Measurements from ENCODE around the gene FAM107B.

FAM107B gene

GRCh38 chr10:14667280-14667679 lies 107.4 kb downstream of the FAM107B start:
- Histone ChIP-seq H3K4me3 (ENCODE audit: low read depth, low read length) (no peak overlapping the region), H3K9me3 (ENCODE audit: control insufficient read depth, insufficient read depth, low read depth, low read length) (no peaks in the 10 kb centered on the region), H3K36me3 (ENCODE audit: control insufficient read depth in 2 of 2, insufficient read depth in 1 of 2, low read length in 2 of 2) (no peaks in the 10 kb centered on the region), H3K4me1 (ENCODE audit: control insufficient read depth, insufficient read depth, low read length) (0 out of 2 replicates have a peak, but pooled peaks cover 3% of the 10 kb centered on the region), H3K27ac (ENCODE audit: extremely low read depth, low read depth, low read length) (no peak overlapping the region)
- CTCF ChIA-PET, result no interaction called here
- POLR2A ChIA-PET, result no interaction called here
- TF ChIP-seq IKZF3 (tag by site-specific recombination; IDR thresholded peaks at IDR 0.05) (no peak), ZNF544 (tag by site-specific recombination; IDR thresholded peaks at IDR 0.05) (no peak), ZNF341 (tag by site-specific recombination; IDR thresholded peaks at IDR 0.05; ENCODE audit: low read depth) (no peak), ZNF571 (tag by site-specific recombination; IDR thresholded peaks at IDR 0.05) (no peak), PRDM1 (tag by site-specific recombination; IDR thresholded peaks at IDR 0.05) (no peak), ZNF777 (tag by site-specific recombination; IDR thresholded peaks at IDR 0.05; ENCODE audit: borderline replicate concordance) (no peak), ZNF433 (tag by site-specific recombination; IDR thresholded peaks at IDR 0.05; ENCODE audit: low read depth) (no peak), ZBTB6 (tag by site-specific recombination; IDR thresholded peaks at IDR 0.05) (no peak), ZNF521 (tag by site-specific recombination; IDR thresholded peaks at IDR 0.05) (no peak), AEBP2 (tag by site-specific recombination; IDR thresholded peaks at IDR 0.05; ENCODE audit: borderline replicate concordance) (no peak), ZNF843 (tag by site-specific recombination; IDR thresholded peaks at IDR 0.05) (no peak), ZNF677 (tag by site-specific recombination; IDR thresholded peaks at IDR 0.05) (no peak), ZNF596 (tag by site-specific recombination; IDR thresholded peaks at IDR 0.05) (no peak), ZNF473 (tag by site-specific recombination; IDR thresholded peaks at IDR 0.05) (no peak), ZNF324 (tag by site-specific recombination; IDR thresholded peaks at IDR 0.05) (no peak), PATZ1 (tag by site-specific recombination; IDR thresholded peaks at IDR 0.05) (no peak), ZNF223 (tag by site-specific recombination; IDR thresholded peaks at IDR 0.05) (no peak), ZNF610 (tag by site-specific recombination; IDR thresholded peaks at IDR 0.05; ENCODE audit: borderline replicate concordance) (no peak)

GRCh38 chr10:14665865-14666857 lies 108.5 kb downstream of the FAM107B start:
- 0 out of 2 replicates have a peak, but pooled peaks cover 3% of the 10 kb centered on the region for H3K4me1 ChIP-seq (ENCODE audit: control insufficient read depth, insufficient read depth, low read length)
- H3K36me3 ChIP-seq (ENCODE audit: control insufficient read depth in 2 of 2, insufficient read depth in 1 of 2, low read length in 2 of 2), result no peaks in the 10 kb centered on the region
- H3K4me3 ChIP-seq (ENCODE audit: low read depth, low read length), result no peak overlapping the region
- ChIA-PET CTCF (interaction anchor here (0.6 kb wide), 1 partner anchor 9 kb away, joined by 3 read pairs; no protein-coding TSS in a partner anchor), POLR2A (no interaction called here)
- H3K9me3 ChIP-seq (ENCODE audit: control insufficient read depth, insufficient read depth, low read depth, low read length), result no peaks in the 10 kb centered on the region
- H3K27ac ChIP-seq (ENCODE audit: extremely low read depth, low read depth, low read length), result no peak overlapping the region
- TF ChIP-seq ZNF792 (tag by site-specific recombination; IDR thresholded peaks at IDR 0.05), result no peak
- TF ChIP-seq ZBTB44 (tag by site-specific recombination; IDR thresholded peaks at IDR 0.05), result no peak
- TF ChIP-seq HOXC10 (CRISPR knock-in tag; IDR thresholded peaks at IDR 0.05), result no peak
- no peak for TF ChIP-seq ZNF626 (tag by site-specific recombination; IDR thresholded peaks at IDR 0.05)
- no peak for TF ChIP-seq ZSCAN16 (tag by site-specific recombination; IDR thresholded peaks at IDR 0.05)
- TF ChIP-seq ZBTB26 (tag by site-specific recombination; optimal IDR thresholded peaks at IDR 0.05), result no peak
- TF ChIP-seq ZIC2 (tag by site-specific recombination; IDR thresholded peaks at IDR 0.05), result no peak
- TF ChIP-seq ZSCAN5A (tag by site-specific recombination; IDR thresholded peaks at IDR 0.05), result peak; percentile 79; the same call in 1 of the 2 replicates

Data from HEK293 (cell line).